Adrenal gland (tissue), 5 donors: ENCODE data around the gene EYS.

Experiments
- CTCF ChIP-seq, 6 experiments: fragments of 450-650 bp in 4 of 6; fragments of 200-600 bp in 2 of 6; sonication (generic) in 1 of 6; IDR thresholded peaks; 1 replicate in 5 of 6; 2 replicates in 1 of 6; pipeline versions ENCODE4 v1.5.1 to v1.8.0; 2016 to 2021; ENCODE audit warnings: antibody characterized with exemption in 6 of 6, mild to moderate bottlenecking in 2 of 6, moderate library complexity in 1 of 6
- POLR2A ChIP-seq, 2 donors: fragments of 450-650 bp; IDR thresholded peaks; one replicate each; pipeline ENCODE4 v1.6.1; 2017; ENCODE audit warnings: antibody characterized with exemption in 2 of 2, mild to moderate bottlenecking in 2 of 2, moderate library complexity in 1 of 2
- donor health status: DM: no; HTN: no; CAD: no.

GRCh38 chr6:65746302-65746701, 39.3 kb upstream of the EYS start:
- TF ChIP-seq CTCF (IDR thresholded peaks at IDR 0.05), result no peak
- TF ChIP-seq POLR2A (IDR thresholded peaks at IDR 0.05), result no peak
